Loucy (cell line): ENCODE data around the gene DENND5B.

Source experiments
- H2AFZ ChIP-seq: fragments of 200-600 bp; sonication (generic); 2 replicates; pipeline ENCODE4 v1.6.0; 2016; ENCODE audit warnings: antibody characterized with exemption, mild to moderate bottlenecking, low read length, moderate library complexity
- H3F3A ChIP-seq: fragments of 200-600 bp; 2 replicates; pipeline ENCODE4 v1.6.0; 2016; ENCODE audit warnings: antibody characterized with exemption, low read depth, mild to moderate bottlenecking
- H3K27me3 ChIP-seq: fragments of 200-600 bp; sonication (generic); 2 replicates; pipeline ENCODE4 v1.6.1; 2014; ENCODE audit warnings: low read length, mild to moderate bottlenecking; ENCODE audit not compliant: insufficient read depth, poor library complexity, severe bottlenecking
- H3K36me3 ChIP-seq: fragments of 200-600 bp; sonication (generic); 2 replicates; pipeline ENCODE4 v1.6.1; 2016; ENCODE audit warnings: low read length; ENCODE audit not compliant: insufficient read depth
- H3K4me1 ChIP-seq: fragments of 200-600 bp; sonication (generic); 2 replicates; pipeline ENCODE4 v1.5.1; 2014; ENCODE audit warnings: low read length, mild to moderate bottlenecking; ENCODE audit not compliant: insufficient read depth, poor library complexity, severe bottlenecking
- H3K4me2 ChIP-seq: fragments of 200-600 bp; sonication (generic); 2 replicates; pipeline ENCODE4 v1.6.0; 2014; ENCODE audit warnings: antibody characterized with exemption, low read length, low read depth, mild to moderate bottlenecking; ENCODE audit not compliant: poor library complexity, severe bottlenecking
- H3K4me3 ChIP-seq: fragments of 200-600 bp; sonication (generic); 2 replicates; pipeline ENCODE4 v1.5.1; 2014; ENCODE audit warnings: low read length, mild to moderate bottlenecking, mixed read lengths; ENCODE audit not compliant: poor library complexity, severe bottlenecking
- H3K79me2 ChIP-seq: fragments of 200-600 bp; sonication (generic); 2 replicates; pipeline ENCODE4 v1.6.1; 2014; ENCODE audit warnings: low read length; ENCODE audit not compliant: insufficient read depth
- H3K9ac ChIP-seq: fragments of 200-600 bp; sonication (generic); 2 replicates; pipeline ENCODE4 v1.6.0; 2014; ENCODE audit warnings: mild to moderate bottlenecking, low read depth, low read length, moderate library complexity; ENCODE audit not compliant: poor library complexity, severe bottlenecking
- H3K9me2 ChIP-seq: fragments of 200-600 bp; sonication (generic); replicated peaks from 2 replicates; pipeline ENCODE4 v1.6.1; 2016; ENCODE audit warnings: low read depth, low read length, mixed read lengths
- H3K9me3 ChIP-seq: fragments of 200-600 bp; sonication (generic); 2 replicates; pipeline ENCODE4 v1.6.1; 2014; ENCODE audit warnings: mild to moderate bottlenecking, antibody characterized with exemption, low read length, low read depth; ENCODE audit not compliant: insufficient read depth
- H4K20me1 ChIP-seq: fragments of 200-600 bp; sonication (generic); 2 replicates; pipeline ENCODE4 v1.6.0; 2014; ENCODE audit warnings: antibody characterized with exemption, low read length, mild to moderate bottlenecking; ENCODE audit not compliant: insufficient read depth, poor library complexity, severe bottlenecking
- EZH2phosphoT487 ChIP-seq: fragments of 200-600 bp; IDR thresholded peaks from 2 replicates; pipeline ENCODE4 v1.6.1; 2018; ENCODE audit warnings: antibody characterized with exemption, mild to moderate bottlenecking, moderate library complexity, borderline replicate concordance
- TF ChIP-seq, protein P1 (sequence below): fragments of 200-600 bp; sonication (generic); conservative IDR thresholded peaks from 2 replicates; pipeline ENCODE4 v1.5.1; 2014; ENCODE audit warnings: mild to moderate bottlenecking, antibody characterized with exemption, low read length

The DENND5B gene

DNA sequence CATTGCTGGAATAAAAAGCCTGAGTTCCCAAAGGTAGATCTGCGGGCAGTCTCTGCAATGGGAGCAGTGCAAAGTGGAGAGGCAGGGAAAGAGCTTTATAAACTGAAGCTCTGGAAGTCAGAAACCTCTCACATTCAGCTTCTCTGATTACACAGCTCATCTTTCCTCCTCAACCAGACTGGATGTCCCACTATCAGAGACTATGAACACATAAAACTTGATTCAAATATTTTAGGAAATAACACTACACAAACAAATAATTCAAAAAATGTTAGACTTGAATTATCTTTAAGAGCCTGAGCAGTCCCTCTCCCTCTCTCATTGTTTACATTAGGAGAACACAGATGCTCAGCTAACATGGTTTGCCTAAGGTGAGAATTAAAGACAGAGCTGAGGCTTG is 72.9 kb downstream of the DENND5B start:
- Histone ChIP-seq H3K79me2 (no peaks in the 10 kb centered on the region), H3K27me3 (no peaks in the 10 kb centered on the region), H3K9ac (no peak overlapping the region), H3K4me3 (no peak overlapping the region), H3K9me3 (no peaks in the 10 kb centered on the region), H3K4me2 (no peak overlapping the region), H3K4me1 (no peaks in the 10 kb centered on the region), H4K20me1 (no peaks in the 10 kb centered on the region), H3F3A (no peaks in the 10 kb centered on the region), H3K36me3 (no peaks in the 10 kb centered on the region), H3K9me2 (no peaks in the 10 kb centered on the region), H2AFZ (no peak overlapping the region)
- TF ChIP-seq EZH2phosphoT487, result no peak
- TF ChIP-seq, protein P1, sequence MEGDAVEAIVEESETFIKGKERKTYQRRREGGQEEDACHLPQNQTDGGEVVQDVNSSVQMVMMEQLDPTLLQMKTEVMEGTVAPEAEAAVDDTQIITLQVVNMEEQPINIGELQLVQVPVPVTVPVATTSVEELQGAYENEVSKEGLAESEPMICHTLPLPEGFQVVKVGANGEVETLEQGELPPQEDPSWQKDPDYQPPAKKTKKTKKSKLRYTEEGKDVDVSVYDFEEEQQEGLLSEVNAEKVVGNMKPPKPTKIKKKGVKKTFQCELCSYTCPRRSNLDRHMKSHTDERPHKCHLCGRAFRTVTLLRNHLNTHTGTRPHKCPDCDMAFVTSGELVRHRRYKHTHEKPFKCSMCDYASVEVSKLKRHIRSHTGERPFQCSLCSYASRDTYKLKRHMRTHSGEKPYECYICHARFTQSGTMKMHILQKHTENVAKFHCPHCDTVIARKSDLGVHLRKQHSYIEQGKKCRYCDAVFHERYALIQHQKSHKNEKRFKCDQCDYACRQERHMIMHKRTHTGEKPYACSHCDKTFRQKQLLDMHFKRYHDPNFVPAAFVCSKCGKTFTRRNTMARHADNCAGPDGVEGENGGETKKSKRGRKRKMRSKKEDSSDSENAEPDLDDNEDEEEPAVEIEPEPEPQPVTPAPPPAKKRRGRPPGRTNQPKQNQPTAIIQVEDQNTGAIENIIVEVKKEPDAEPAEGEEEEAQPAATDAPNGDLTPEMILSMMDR, result no peak

DNA sequence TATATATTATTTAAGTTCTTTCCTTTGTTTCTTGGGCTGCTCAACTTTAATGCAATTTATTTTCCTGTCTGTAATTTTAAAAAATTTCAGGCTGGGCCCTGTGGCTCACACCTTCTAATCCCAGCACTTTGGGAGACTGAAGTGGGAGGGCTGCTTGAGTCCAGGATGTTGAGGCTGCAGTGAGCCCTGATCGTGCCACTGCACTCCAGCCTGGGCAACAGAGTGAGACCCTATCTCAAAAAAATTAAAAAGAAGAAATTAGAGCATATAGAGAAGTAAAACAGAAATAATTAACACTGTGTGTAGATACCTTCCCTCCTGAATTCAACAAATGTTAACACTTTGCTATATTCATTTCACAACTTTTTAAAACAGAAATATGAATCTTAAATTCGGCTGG is 74.2 kb downstream of the DENND5B start:
- no peaks in the 10 kb centered on the region for H3K27me3 ChIP-seq
- H3K4me3 ChIP-seq, result no peak overlapping the region
- no peaks in the 10 kb centered on the region for H3K36me3 ChIP-seq
- H3K9me2 ChIP-seq, result no peaks in the 10 kb centered on the region
- H3K4me1 ChIP-seq, result no peaks in the 10 kb centered on the region
- TF ChIP-seq, protein P1, result no peak
- no peak for TF ChIP-seq EZH2phosphoT487
- H3K9me3 ChIP-seq, result no peaks in the 10 kb centered on the region
- no peaks in the 10 kb centered on the region for H4K20me1 ChIP-seq
- no peak overlapping the region for H2AFZ ChIP-seq
- no peaks in the 10 kb centered on the region for H3K79me2 ChIP-seq
- H3K4me2 ChIP-seq, result no peak overlapping the region
- H3F3A ChIP-seq, result no peaks in the 10 kb centered on the region
- no peak overlapping the region for H3K9ac ChIP-seq

DNA sequence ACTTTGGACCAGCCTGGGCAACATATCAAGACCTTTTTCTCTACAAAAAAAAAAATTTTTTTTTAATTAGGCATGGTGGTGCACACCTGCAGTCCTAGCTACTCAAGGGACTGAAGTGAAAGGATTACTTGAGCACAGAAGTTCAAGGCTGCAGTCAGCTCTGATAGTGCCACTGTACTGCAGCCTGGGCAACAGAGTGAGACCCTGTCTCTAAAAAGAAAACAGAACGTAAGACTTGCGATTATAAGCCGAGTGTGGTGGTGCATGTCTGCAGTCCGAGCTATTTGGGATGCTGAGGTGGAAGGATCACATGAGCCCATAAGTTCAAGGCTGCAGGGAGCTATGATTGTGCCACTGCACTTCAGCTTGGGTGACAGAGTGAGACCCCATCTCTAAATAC is 76.0 kb downstream of the DENND5B start:
- TF ChIP-seq EZH2phosphoT487, result no peak
- TF ChIP-seq, protein P1, result no peak
- Histone ChIP-seq H3F3A (no peaks in the 10 kb centered on the region), H3K36me3 (no peaks in the 10 kb centered on the region)

More for the DNA sequence above, 76.0 kb downstream of the DENND5B start:
- Histone ChIP-seq H2AFZ (no peak overlapping the region), H3K4me3 (no peak overlapping the region), H3K79me2 (no peaks in the 10 kb centered on the region), H3K9ac (no peak overlapping the region), H3K4me2 (no peak overlapping the region), H3K9me2 (no peaks in the 10 kb centered on the region), H3K27me3 (no peaks in the 10 kb centered on the region), H3K4me1 (no peaks in the 10 kb centered on the region), H3K9me3 (no peaks in the 10 kb centered on the region), H4K20me1 (no peaks in the 10 kb centered on the region)
